ENCODE results near the gene AGGF1. TPM values are rescaled to one million over a fixed set of nuclear protein-coding genes. Genes with fewer than 3 reads are reported as not detected.

The AGGF1 gene
- total and polyA plus RNA-seq, 2 experiments from 2014 or later: 24.4 to 27.5 TPM

DNA sequence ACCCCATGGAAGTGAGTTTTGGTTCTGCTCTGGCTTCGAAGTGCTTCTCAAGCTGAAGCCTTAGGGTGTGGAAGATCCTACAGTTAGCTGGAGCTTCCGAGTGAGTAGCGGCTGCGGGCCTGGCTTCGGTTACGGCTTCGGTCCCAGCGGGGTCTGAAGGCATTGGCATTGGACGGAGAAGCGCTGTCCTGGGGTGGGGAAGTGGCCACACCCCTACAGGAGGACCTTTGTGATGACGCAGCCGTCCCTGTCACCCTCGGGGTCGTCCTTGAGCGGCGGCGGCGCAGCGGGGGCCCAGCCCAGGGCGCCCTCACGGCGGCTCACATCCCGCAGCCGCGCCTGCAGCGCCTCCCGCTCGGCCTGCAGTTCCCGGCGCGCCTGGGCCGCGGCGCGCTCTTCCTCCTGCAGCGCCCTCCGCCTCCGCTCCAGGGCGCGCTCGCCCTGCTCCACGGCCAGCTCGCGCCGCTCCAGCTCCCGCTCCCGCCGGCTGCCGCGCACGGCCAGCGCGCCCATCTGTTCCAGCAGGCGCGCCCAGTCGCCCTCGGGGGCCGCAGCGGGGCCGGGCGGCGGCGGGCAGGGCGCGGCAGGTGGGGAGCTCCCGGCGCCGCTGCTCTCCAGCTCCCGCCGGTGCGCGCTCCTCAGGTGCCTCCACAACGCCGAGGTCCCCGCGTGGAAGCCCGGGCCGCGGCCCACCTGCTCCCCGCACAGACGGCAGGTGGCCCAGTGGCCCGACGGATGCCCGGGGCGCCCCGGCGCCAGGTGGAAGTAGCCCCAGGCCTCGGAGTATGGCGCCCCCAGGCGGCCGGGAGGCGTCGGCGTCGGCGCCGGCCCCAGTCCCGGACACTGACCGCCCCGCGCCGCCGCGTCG lies 47.0 kb downstream of the AGGF1 start (continued):
- TF ChIP-seq, protein P1, sequence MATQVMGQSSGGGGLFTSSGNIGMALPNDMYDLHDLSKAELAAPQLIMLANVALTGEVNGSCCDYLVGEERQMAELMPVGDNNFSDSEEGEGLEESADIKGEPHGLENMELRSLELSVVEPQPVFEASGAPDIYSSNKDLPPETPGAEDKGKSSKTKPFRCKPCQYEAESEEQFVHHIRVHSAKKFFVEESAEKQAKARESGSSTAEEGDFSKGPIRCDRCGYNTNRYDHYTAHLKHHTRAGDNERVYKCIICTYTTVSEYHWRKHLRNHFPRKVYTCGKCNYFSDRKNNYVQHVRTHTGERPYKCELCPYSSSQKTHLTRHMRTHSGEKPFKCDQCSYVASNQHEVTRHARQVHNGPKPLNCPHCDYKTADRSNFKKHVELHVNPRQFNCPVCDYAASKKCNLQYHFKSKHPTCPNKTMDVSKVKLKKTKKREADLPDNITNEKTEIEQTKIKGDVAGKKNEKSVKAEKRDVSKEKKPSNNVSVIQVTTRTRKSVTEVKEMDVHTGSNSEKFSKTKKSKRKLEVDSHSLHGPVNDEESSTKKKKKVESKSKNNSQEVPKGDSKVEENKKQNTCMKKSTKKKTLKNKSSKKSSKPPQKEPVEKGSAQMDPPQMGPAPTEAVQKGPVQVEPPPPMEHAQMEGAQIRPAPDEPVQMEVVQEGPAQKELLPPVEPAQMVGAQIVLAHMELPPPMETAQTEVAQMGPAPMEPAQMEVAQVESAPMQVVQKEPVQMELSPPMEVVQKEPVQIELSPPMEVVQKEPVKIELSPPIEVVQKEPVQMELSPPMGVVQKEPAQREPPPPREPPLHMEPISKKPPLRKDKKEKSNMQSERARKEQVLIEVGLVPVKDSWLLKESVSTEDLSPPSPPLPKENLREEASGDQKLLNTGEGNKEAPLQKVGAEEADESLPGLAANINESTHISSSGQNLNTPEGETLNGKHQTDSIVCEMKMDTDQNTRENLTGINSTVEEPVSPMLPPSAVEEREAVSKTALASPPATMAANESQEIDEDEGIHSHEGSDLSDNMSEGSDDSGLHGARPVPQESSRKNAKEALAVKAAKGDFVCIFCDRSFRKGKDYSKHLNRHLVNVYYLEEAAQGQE (IDR thresholded peaks at IDR 0.05; ENCODE audit: unreplicated experiment): no peak

DNA sequence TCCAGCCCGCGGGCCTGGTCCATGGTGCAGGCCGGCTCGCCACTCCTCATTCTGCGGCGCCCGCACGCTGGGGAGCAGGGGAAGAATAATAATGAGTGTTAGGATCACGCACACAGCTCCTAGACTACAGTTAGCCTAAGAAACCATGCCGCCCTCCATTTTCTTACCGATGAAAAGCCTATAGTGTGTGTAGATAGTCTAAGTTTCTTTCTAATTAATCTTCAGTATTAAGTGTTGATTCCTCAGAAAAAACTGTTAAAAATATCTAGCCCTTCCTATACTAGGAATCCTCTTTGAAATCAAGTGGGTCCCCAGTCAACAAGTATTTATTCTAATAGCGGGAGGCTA lies 47.6 kb downstream of the AGGF1 start:
- Histone ChIP-seq H3K9me2 (ENCODE audit: insufficient read depth) (no peaks in the 10 kb centered on the region), H4K20me1 (replicated peaks; ENCODE audit: insufficient read depth) (peaks cover 3% of the 10 kb centered on the region), H3K36me3 (ENCODE audit: insufficient read depth) (no peaks in the 10 kb centered on the region), H3K79me2 (replicated peaks; ENCODE audit: insufficient read depth) (peaks cover 11% of the 10 kb centered on the region; the same call in 1 of the 2 replicates), H3F3A (replicated peaks; ENCODE audit: low read depth) (no peaks in the 10 kb centered on the region), H3K4me1 (ENCODE audit: insufficient read depth) (peaks cover 5% of the 10 kb centered on the region; the same call in 1 of the 2 replicates), H2AFZ (peak overlapping the region; percentile 80; the same call in 1 of the 2 replicates), H3K27me3 (ENCODE audit: insufficient read depth) (0 out of 2 replicates have a peak, but pooled peaks cover 8% of the 10 kb centered on the region), H3K27ac (ENCODE audit: low read depth) (no peak overlapping the region), H3K4me2 (peak overlapping the region; percentile 71), H3K4me3 (peak overlapping the region; percentile 65)
- H3K4me1 Mint-ChIP-seq: peaks cover 8% of the 10 kb centered on the region; the same call in 2 of the 3 replicates
- no peak for DNase-seq (ENCODE audit: low spot score)
- H3K4me3 Mint-ChIP-seq: peak overlapping the region; percentile 70
- no peak for ATAC-seq
- H3K36me3 Mint-ChIP-seq (ENCODE audit: low read depth): peaks cover 12% of the 10 kb centered on the region
- no peak overlapping the region for H3K27ac Mint-ChIP-seq
- no peaks in the 10 kb centered on the region; the same call in 2 of the 3 replicates for H3K9me3 Mint-ChIP-seq
- H3K27me3 Mint-ChIP-seq (ENCODE audit: insufficient read depth, low read depth, poor library complexity): peaks cover 8% of the 10 kb centered on the region
- TF ChIP-seq, protein P1 (IDR thresholded peaks at IDR 0.05; ENCODE audit: unreplicated experiment): no peak
- TF ChIP-seq NANOG (IDR thresholded peaks at IDR 0.05; ENCODE audit: borderline replicate concordance): no peak
- no peak for TF ChIP-seq CREB1 (CRISPR knock-in tag; IDR thresholded peaks at IDR 0.05; ENCODE audit: low read depth)
- no peak for TF ChIP-seq POLR2AphosphoS5 (IDR thresholded peaks at IDR 0.05; ENCODE audit: low read depth)
- no peak for TF ChIP-seq EZH2phosphoT487 (IDR thresholded peaks at IDR 0.05; ENCODE audit: unreplicated experiment)
- TF ChIP-seq, protein P2, sequence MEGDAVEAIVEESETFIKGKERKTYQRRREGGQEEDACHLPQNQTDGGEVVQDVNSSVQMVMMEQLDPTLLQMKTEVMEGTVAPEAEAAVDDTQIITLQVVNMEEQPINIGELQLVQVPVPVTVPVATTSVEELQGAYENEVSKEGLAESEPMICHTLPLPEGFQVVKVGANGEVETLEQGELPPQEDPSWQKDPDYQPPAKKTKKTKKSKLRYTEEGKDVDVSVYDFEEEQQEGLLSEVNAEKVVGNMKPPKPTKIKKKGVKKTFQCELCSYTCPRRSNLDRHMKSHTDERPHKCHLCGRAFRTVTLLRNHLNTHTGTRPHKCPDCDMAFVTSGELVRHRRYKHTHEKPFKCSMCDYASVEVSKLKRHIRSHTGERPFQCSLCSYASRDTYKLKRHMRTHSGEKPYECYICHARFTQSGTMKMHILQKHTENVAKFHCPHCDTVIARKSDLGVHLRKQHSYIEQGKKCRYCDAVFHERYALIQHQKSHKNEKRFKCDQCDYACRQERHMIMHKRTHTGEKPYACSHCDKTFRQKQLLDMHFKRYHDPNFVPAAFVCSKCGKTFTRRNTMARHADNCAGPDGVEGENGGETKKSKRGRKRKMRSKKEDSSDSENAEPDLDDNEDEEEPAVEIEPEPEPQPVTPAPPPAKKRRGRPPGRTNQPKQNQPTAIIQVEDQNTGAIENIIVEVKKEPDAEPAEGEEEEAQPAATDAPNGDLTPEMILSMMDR (conservative IDR thresholded peaks at IDR 0.05; ENCODE audit: low read depth in 2 of 2): no peak
- TF ChIP-seq, protein P3, sequence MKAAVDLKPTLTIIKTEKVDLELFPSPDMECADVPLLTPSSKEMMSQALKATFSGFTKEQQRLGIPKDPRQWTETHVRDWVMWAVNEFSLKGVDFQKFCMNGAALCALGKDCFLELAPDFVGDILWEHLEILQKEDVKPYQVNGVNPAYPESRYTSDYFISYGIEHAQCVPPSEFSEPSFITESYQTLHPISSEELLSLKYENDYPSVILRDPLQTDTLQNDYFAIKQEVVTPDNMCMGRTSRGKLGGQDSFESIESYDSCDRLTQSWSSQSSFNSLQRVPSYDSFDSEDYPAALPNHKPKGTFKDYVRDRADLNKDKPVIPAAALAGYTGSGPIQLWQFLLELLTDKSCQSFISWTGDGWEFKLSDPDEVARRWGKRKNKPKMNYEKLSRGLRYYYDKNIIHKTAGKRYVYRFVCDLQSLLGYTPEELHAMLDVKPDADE (IDR thresholded peaks at IDR 0.05): no peak
- TF ChIP-seq STAT1 (IDR thresholded peaks at IDR 0.05; ENCODE audit: unreplicated experiment): no peak
